NCI-H460 (cell line): ENCODE measurements around the gene ANAPC7. TPM values are rescaled to one million over a fixed set of nuclear protein-coding genes. Genes with fewer than 3 reads are reported as not detected.
"Not testable (repeated sequence)": the region's sequence is repeated elsewhere in the genome, so short reads cannot be mapped to it uniquely, and the experiment has no call there.

Source experiments
- DNase-seq: peaks from one replicate; pipeline ENCODE4 v3.0.0-alpha.2; 2016; ENCODE audit warnings: low read depth; ENCODE audit errors: extremely low read depth
- polyA plus RNA-seq: library from polyadenylated mRNA; depleted of rRNA; stranded (reverse); fragments of >200 nt; gene quantifications from 2 replicates; pipeline ENCODE4 v1.2.3, GENCODE V29; 2014; cell fraction: nucleus; rRNA removed
- total RNA-seq: library from RNA; depleted of rRNA; stranded (reverse); fragments of >200 nt; shearing (Covaris generic); gene quantifications from 2 replicates; pipeline ENCODE4 v1.2.3, GENCODE V29; 2014; rRNA removed

The ANAPC7 gene
- total RNA-seq = 80.5 and 87.7 TPM in 2 replicates
- 223 and 256 TPM in 2 replicates for polyA plus RNA-seq

DNA sequence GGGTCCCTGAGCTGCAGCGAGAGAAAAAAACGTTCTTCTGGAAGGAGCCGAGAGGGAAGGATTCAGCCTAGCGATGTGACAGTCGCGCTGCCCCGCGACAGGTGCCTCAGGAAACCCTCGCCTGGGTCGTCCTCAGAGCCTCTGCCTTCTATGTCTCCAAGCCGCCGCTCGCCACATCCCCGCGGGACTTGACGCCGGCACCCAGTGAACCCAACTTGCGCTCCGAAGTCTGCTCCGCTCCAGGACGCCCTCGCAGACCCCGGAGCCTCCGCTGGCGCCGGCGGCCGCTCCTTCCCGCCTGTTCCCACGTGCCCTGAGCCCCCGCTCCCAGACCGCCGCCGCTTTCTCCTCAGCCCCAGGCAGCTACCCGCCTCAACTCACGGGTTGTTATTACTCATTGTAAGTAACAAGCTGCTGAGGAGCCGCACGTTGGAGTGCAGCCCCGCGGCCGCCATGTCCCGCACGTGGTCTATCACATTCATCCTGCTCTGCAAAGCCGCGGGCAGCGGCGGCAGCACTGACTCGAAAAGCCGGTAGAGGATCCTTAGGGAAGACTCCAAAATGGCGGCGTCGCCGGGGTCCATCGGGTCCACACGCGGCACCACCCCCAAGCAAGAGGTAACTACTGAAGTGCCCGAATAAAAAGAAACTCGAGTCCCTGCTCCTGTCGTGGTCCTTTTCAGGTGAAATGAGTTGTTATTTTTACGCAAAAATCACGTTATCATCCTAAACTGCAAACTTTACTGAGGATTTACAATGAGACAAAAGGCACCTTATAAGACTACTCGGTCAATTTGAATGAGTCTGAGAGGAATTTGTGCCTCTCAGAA lies at the start of gene ANAPC7:
ANAPC7 (minus strand) TSS at position 563 of the 830 bp plus-strand sequence; CDS start at position 482, 81 bp downstream.
- DNase-seq = peak; percentile 89

DNA sequence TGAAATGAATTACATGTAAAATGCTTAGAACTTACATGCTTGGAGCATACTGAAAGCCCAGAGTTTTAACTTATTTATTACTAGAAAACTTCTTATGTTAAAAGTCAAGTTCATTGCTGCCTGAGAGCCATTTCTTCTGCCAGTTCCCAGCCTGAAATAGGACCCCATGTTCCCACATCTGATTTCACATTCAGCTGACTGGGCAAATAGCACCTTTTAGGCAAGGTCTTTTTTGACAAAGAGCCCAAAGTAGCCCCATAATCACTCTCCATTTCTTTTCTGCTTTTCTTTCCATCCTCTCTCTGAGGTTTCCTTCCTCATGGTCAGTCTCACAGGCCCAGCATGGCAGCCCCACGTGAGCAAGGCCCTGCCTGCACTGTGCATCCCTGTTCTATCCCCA lies 47.8 kb upstream of the ANAPC7 start:
- no peak for DNase-seq

- DNase-seq = peak; percentile 91
Observed at GRCh38 chr12:110449799-110450497, 46.4 kb upstream of the ANAPC7 start, which contains the start of gene ARPC3. ARPC3 (minus strand) TSS chr12:110450337; CDS start chr12:110450260, 77 bp downstream.

DNA sequence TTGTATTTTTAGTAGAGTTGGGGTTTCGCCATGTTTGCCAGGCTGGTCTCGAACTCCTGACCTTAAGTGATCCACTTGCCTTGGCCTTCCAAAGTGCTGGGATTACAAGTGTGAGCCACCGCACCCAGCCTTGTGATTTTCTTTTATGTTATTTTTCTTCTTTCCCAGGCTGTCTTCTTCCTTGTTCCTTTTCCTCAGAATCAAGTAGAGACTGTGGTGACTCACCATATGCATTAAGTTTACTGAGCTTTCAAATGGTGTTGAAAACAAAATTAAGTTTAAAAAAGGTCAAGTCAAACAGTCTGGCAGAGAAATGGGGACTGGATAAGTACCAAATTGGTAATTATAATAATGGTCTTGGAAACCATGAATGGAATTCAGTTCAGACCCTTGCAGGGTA lies 40.9 kb upstream of the ANAPC7 start:
- DNase-seq = no peak

DNA sequence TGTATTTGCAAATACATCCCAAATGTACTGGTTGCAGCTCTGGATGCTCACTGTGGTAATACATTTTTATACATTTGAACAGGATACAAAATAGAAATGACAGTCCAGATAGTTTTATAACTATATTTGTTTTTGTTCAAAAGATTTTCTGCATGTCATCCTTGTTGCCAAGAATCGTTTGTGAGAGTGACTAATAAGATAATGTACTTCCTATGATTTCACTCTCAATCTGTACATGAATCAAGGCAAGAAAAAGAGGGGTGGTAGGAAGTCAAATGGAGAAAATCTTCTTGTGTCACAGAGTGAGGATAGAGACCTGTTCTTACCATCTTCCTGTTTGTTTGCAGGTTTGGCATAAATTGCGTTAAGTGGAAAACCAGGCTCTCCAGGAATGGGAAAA lies 32.7 kb upstream of the ANAPC7 start:
- DNase-seq = no peak

- DNase-seq = no peak
Observed at GRCh38 chr12:110431957-110432587, 28.6 kb upstream of the ANAPC7 start.

GRCh38 chr12:110429676-110430075 lies 26.2 kb upstream of the ANAPC7 start:
- DNase-seq = not testable (repeated sequence)

DNA sequence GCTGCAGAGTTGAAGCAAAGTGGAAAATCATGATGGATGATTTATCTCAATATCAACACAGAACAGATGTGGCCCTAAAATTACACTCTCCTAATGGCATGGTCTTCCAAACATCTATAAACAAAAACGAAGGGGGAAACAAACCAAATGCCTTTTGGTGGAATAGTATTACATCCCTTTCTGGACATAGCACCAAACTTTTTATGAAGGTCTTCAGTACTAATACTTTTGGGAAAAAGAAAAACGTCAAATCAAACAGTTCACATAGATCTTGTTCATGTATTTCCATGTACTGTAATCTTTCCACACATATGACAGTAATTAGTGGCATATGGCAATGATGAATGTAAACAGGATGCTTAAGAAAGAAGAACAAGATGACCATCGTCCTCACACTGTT lies 22.9 kb upstream of the ANAPC7 start:
- no peak for DNase-seq

DNA sequence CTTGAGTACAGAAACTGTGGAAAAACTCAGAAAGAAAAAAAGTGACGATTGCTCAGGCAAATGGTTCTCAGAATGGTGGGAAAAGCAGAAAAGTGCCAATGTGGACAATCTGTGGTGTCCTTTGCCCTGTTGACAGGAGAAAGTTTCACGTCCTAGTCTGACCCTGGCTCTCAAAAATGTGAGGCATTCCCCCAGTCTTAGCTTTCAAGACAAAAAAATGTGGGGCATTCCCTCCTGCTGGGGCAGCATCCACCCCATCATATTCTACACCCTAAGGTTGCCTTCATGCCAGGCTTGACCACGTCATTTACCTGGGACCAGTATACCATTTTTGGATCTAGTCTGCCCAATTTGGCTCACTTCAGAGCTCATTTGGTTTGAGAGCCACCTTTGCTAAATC lies 20.7 kb upstream of the ANAPC7 start:
- no peak for DNase-seq

DNA sequence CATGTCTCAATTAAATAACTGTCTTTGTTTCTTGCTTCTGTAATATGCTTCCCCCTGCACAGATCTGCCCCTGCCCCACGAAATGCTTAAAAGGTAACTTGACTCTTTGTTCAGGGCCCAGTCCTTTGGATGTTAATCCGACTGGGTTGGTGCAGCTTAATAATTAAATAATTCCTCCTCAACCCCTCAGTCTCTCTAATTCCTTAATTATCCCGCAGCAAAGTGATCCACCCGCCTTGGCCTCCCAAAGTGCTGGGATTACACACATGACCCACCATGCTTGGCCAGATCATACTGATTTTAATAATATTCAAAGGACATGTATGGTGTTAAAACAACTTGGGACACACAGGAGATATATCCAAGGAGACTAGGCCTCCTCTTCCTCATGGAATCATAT lies 18.2 kb upstream of the ANAPC7 start:
- DNase-seq = no peak

DNA sequence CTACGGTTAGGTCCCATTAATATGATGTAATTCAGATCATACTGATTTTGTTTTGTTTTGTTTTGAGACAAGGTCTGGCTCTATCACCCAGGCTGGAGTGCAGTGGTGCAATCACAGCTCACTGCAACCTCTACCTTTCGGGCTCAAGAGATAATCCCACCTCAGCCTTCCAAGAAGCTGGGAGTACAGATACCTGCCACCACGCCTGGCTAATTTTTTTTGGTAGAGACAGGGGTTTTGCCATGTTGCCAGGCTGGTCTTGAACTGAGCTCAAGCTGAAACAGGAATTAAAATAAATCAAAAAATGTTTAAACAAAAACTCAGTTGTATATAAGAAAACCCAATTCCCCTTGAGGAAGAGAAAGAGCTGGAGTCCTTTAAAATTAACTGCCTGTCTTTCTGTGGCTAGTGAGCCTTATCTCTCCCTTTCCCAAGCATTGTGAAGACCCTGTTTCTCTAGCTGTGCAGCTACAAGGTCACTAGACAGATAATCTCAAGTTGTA lies 17.7 kb upstream of the ANAPC7 start:
- DNase-seq = no peak

DNA sequence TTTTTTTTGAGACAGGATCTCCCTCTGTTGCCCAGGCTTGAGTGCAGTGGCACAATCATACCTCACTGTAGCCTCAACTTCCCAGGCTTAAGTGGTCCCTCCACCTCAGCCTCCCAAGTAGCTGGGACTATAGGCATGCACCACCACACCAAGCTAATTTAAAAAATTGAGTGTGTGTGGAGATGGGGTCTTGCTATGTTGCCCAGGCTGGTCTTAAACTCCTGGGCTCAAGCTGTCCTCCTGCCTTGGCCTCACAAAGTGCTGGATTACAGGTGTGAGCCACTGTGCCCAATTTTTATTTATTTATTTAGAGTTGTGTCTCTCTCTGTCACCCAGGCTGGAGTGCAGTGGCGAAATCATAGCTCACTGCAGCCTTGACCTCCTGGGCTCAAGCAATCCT lies 17.1 kb upstream of the ANAPC7 start:
- DNase-seq = not testable (repeated sequence)

DNA sequence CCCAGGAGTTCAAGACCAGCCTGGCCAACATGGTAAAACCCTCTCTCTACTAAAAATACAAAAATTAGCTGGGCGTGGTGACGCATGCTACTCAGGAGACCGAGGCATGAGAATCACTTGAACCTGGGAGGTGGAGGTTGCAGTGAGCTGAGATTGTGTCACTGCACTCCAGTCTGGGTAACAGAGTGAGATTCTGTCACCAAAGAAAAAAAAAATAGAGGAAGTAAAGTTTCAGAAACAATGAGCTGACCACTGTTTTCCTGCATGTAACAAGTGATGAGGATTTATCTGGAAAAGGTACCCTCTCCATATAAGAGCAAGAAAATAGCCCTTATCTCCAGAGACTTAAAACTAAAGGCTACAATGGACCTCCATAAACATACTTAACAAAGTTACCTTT lies 13.6 kb upstream of the ANAPC7 start:
- not testable (repeated sequence) for DNase-seq

- DNase-seq = not testable (repeated sequence)
Observed at GRCh38 chr12:110410086-110410485, 6.6 kb upstream of the ANAPC7 start.

GRCh38 chr12:110405126-110405662 lies 1.7 kb upstream of the ANAPC7 start:
- not testable (repeated sequence) for DNase-seq

DNA sequence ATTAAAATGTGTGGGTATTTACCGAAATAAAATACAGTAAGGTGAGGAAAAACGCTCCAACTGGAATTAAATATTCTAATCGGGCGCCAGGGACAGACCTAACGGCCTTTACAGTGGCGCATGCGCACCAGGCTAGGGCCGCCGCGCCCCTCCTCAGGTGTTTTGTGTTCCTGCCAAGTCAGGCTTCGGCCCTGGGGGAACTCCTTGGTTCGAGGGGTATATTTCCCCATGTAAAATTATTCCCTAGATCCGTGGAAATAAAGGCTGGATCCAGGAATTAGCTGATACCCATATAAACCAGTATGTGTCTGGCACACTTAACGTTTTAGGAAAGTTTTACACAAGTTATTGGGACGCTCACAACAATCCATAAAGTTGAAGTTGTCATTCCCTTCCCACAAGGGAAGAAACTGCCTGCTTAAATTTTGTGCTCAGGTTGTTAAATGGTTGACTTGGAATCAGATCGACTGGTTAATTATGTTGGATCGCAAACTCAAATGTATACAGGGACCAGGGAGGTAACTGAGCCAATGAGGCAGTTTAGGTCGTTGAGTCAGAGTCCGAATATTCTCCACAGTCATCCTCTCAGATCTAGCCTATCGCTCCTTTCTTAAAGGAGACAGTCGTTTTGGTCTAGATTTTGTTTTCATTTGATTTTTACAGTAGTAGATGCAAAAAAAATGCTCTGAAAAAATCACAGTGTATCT lies 621 bp upstream of the ANAPC7 start:
- DNase-seq = peak; percentile 74

GRCh38 chr12:110382683-110383082 lies 20.8 kb downstream of the ANAPC7 start:
- no peak for DNase-seq

DNA sequence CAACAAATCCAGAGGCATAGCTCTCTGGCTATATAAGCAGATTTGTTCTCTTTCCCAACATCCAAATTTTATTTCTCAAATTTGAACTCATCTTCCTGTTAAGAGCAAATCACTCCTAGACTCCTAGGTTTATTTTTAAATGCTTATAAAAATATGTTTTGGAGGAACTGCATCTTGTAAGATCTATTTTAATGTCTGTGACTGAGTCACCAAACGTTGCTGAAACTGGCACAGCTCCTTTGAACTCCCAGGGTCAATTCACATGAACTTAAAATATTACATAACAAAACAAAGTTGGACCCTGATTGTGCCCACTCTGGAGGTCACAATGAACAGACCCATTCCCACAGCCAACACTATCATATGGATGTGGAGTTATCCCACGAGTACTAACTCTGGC lies 23.9 kb downstream of the ANAPC7 start:
- DNase-seq = no peak

DNA sequence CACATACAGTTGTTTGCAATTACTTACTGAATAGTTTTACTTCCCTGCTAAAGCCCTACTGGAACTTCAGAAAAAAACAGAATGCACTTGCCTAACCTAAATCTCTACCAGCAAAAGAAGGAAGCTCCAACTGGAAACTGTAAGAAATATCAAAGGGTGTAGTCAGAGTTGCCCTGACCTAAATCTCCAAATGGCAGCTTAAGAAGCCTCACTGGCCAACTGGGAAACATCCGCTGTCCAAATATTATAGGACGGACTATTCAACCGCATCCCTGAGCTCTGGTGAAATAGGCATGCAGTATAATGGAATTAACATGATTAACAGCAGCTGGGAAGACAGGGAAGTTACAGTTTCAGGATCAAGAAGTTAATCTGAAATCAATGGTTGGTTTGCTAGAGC lies 24.3 kb downstream of the ANAPC7 start:
- no peak for DNase-seq

DNA sequence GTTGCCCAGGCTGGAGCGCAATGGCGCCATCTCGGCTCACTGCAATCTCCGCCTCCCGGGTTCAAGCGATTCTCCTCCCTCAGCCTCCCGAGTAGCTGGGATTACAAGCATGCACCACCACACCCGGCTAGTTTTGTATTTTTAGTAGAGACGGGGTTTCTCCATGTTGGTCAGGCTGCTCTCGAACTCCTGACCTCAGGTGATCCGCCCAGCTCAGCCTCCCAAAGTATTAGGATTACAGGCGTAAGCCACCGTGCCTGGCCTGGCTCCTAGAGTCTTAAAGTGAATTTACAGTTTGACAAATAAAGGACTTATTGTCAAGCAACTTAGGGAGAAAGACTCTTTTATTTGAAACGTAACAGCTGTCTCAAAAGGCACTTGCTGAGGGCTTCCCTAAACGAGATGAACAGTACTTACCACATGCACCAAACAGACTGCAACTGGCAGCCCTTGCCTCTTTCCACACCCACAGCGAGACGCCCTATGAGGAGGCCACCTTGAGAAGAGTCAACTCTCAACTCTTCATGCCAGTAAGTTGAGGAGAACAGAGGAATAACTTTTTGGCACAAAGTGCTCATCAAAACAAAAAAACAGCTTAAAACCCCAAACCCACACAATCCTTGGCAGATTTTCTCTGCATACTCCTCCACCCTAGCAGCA lies 25.2 kb downstream of the ANAPC7 start:
- not testable (repeated sequence) for DNase-seq
